ENCODE results near the gene CELF2.
"Not testable (repeated sequence)": the region's sequence is repeated elsewhere in the genome, so short reads cannot be mapped to it uniquely, and the experiment has no call there.

CELF2 gene

DNA sequence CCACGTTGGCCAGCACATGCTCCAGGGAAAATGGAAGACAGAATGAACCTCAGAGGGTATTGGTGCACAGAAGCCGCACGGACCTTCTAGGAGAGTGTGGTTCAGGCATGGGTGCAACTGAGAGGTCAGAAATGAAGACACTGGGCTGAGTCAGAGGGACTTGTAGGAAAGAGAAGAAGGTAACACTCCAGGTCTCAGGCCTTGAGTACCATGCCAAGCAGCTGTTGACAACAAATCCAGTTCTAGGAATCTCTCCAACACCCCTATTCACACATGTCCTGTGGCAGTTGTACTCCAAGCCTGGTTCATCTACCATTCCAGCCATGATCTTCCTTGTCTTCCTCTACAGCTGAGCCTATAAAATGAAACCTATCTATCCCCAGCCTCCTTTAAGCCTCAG, 342.2 kb downstream of the CELF2 start:
- no peak for DNase-seq

DNA sequence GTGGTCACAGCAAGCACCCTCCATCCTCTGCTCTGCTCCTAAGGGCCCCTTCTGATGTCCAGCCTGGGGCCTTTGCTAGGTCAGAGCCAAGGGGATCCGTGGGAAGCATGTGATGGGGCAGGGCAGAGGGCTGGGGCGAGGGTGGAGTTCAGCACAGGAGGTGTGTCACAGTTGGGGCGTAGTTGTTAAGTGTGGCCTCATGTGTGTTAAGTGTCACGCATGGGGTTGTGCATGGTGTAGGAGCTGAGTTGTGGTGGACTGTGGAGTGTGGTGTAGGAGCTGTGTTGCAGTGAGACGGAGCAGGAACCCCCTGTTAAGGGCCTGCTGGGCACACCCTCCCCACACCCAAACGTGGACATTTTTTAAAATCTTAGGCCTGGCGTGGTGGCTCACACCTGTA, 345.8 kb downstream of the CELF2 start:
- DNase-seq = no peak

DNA sequence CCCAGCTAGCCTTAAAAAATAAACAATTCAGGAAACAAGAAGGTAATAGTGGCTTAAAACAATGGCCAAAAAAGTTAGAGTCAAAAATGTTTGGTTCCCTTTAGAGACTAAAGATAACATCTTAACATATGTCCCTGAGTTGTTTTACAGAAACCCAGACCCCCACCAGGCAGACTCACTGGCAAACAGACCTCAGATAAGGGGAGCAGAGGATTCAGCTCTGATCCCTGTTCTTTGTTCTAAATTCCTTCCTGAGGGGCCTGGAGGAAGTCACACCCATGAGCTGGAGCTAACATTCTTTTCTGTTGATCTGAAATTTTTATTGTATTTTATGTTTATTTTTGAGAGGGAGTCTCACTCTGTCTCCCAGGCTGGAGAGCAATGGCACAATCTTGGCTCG, 346.6 kb downstream of the CELF2 start:
- DNase-seq = no peak

DNA sequence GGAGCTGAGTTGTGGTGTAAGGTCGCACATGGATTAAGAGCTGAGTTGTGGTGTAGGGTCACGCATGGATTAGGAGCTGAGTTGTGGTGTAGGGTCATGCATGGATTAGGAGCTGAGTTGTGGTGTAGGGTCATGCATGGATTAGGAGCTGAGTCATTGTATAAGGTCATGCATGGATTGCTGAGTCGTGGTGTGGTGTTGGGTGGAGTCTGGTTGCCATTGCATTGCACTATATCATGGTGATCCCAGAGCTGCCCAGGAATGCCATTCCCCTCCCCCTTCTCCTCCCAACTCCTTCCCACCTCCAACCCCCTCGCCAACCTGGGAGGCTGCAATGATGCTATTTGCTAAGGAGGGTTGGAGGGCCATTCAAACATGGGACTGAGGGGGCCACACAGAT, 349.2 kb downstream of the CELF2 start:
- DNase-seq = not testable (repeated sequence)

DNA sequence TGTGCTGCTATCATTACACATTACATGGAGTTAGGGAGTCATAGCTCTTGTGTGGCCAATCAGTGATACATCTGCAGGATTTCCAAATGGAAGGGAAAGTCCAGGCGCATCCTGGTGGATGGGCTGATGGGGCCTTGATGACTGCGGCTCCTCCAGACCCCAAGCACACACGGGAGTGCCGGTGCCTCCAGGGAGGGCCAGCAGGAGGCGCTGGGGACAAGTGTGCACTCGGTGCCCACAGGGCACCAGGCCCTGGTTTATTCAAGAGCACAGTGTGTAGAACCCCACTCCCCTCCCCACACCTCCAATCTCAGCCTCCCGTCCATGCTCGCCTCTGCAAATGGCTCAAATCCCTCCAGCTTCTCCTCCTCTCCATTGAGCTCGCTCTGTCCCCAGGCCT, 349.8 kb downstream of the CELF2 start:
- DNase-seq = no peak

DNA sequence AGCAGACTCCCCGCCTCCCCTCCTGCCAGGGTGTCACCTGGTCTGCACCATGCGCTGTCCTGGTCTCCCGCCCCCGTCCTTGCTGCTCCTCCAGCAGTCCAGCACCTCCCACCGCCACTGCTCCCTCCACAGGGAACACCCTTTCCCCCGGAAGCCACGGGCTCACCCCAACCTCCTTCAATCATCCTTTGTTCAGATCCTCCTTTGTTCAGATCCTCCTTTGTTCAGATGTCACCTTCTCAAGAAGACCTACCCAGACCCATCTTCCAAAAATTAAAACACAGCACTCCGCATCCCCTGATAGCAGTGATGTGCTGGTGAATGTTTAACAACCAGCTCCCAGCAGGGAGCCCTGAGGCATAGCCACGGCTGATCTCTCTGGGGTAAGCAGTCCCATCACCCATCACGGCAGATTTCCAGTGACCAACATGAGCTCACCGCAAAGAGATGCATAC, 356.1 kb downstream of the CELF2 start:
- DNase-seq = no peak

DNA sequence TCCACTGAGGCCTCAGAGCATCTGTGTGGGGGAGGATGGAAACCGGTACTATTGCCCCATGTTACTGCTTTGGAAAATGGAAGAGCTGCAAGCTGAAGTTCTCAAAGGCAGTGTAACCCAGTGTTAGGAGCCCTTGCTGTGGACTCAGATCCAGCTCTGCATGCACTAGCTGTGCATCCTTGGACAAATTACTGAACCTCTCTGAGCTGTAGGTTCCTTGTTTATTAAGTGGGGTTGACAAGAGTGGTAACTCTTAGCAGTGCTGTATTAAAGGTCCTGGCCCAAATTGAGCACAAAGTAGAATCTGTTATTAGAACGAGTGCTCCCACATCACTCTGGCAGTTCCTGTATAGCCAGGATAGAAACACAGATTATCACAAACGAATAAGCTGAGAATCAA, 359.6 kb downstream of the CELF2 start:
- no peak for DNase-seq

DNA sequence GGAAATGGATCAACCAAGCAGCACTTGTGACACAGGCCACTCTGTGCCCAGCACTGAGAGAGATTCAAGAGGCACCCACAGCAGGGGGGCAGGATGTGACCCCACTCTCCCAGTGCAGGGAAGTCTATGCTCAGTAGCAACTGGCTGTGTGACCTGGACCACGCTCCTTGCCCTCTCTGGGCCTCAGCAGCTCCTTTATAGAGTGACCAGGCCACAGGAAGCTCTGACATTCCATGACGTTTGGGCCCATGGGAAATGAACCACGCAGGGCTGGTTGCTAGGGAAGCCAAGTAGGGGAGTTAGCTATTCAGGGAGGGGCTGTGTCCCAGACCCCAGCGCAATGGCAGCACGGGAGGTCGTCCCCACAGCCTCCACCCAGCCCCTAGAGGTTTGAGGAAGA, 361.2 kb downstream of the CELF2 start:
- DNase-seq = no peak

DNA sequence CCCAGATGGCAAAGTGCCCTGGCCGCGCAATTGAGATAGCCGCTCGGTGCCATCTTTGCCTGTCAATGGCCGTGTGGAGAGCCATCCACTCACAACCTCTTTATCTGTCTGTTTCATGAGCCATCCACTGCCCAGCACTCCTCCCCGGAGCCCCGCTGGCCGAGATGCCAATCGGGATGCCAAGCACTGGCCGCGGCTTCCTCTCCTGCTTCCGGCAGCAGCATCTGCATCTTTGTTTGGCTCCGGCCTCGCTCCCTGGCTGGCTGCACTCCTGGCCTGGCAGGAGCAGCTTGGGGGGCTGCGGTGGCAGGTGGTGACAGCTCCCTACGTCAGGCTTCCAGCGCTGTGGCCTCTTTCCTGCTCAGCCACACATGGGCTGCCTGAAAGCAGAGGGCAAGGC, 362.1 kb downstream of the CELF2 start:
- no peak for DNase-seq

DNA sequence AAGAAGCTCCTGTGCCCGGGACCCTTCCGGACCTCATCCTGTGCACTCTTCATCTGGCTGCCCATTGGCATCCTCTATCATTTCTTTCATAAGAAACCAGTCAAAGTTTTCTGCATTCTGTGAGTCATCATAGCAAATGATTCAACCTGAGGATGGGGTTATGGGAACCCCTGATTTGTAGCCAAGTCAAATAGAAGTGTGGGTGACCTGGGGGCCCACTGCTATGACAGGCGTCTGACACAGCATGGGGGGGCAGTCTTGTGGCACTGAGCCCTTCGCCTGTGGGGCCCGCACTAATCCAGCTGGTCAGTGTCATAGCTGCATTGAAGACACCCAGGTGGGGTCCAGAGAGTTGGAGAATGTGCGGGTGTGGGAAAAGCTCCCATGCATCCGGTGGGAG, 363.4 kb downstream of the CELF2 start:
- DNase-seq = no peak

DNA sequence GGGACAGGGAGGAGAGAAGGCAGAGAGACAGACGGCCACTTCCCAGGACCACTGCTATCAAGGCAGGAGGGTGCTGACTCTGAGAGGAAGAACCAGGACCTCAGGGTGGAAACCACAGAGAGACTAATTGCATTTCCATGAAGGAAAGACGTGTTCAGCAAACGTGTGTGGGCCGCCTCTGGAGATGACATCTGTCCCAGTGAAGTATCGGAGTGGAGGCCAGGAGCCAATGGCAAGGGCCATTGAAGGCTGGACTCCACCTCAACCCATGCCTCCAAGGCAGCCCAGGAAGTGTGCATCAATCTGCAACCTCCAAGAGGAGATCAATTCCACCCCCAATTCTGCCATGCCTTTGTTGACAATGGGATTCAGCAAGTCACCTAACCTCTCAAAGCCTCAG, 363.8 kb downstream of the CELF2 start:
- DNase-seq = no peak

DNA sequence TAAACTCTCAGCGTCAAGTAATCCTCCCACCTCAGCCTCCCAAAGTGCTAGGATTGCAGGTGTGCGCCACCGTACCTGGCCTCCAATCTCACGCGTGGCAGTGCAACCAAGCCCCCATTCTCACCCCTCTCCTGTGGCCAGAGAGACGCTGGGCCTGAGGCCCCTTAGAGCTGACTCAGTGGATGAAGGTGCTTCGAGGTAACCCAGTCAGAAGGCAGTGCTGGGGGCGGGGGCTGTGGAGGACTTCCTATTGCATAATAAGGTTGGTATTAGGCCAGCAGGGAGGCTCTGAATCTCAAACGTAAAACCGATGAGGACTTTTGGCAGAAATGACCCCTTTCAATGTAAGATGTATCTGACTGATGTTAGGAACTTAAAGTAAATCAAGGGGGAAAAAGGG, 364.5 kb downstream of the CELF2 start:
- no peak for DNase-seq

DNA sequence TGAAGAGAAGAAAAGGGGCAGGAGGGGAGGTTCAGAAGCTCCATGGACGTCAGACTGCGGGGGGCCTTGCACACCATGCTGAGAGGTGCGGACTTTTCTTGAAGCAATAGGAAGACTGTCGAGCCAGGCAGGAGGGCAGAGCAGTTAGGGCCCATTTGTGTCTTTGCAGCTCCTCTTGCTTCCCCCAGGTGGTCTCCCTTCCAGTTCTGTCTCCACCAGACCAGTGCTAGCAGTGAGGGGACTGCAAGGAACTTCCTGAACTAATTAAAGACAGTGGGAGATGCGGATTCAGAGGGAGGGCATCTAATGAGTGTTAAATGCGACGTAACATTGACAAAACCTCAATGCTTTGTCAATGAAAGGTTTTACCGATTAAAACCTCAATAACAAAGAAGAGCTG, 368.4 kb downstream of the CELF2 start:
- DNase-seq = no peak

Data from inflammatory macrophage (primary cell).